ENCODE data around the gene ASIC4. TPM values are rescaled to one million over a fixed set of nuclear protein-coding genes. Genes with fewer than 3 reads are reported as not detected.
A peak's percentile ranks its signal among the peaks of the same experiment; 100 is the strongest.

Gene ASIC4
- total RNA-seq, 2 donors from 2014 or later = 0.13 TPM; not detected in 1

DNA sequence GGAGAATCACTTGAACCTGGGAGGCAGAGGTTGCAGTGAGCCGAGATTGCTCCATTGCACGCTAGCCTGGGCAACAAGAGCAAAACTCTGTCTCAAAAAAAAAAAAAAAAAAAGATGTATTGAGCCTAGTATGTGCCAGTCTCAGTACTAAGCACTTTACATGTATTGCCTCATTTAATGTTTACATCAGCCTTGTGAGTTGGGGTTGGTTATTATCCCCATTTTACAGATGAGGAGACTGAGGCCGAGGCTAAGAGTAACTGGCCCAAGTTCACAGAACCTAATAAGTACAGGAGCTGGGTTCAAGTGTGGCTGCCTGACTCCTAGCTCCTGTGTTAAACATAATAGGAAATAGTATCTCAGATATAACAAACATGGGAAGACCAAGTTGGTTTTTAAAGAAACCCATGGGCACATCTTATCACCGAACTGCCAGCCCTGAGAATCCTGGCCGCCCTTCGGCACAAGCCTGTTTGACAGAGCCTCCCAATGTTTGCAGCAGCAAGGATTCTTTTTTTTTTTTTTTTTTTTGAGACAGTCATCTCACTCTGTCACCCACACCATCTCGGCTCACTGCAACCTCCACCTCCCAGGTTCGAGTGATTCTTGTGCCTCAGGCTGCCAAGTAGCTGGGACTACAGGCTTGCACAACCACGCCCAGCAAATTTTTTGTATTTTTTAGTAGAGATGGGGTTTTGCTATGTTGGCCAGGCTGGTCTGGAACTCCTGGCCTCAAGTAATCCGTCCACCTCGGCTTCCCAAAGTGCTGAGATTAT, 39.8 kb upstream of the ASIC4 start:
- DNase-seq = no peak
- no peak for ATAC-seq
- no peaks in the 10 kb centered on the region for H3K9me3 ChIP-seq (ENCODE audit: control insufficient read depth, low read length, poor library complexity, severe bottlenecking)
- peaks cover 21% of the 10 kb centered on the region for H3K27me3 Mint-ChIP-seq
- H3K36me3 Mint-ChIP-seq (ENCODE audit: low read depth) = peaks cover 3% of the 10 kb centered on the region
- H3K4me1 Mint-ChIP-seq = peaks cover 11% of the 10 kb centered on the region
- H3K27ac Mint-ChIP-seq = peak overlapping the region; percentile 19
- H3K4me3 Mint-ChIP-seq = no peak overlapping the region

DNA sequence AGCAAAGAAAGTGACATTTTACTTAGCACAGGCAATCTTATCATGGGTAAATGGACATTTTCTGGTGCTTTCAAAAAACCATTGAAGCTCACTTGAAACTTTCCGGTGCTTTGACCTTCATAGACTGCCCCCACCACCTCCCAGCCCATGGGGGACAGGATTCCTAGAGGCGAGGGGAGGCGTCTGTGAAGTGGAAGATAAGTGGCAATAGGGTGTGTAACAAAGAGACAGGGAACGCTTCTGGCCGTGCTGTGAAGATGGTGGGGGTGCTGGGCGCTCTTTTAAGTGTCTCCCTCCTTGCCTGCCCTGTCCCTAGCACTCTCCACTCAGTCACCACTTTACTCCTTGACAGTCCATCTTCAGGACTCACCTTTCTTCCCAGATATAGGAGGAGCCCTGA, 39.0 kb upstream of the ASIC4 start:
- Mint-ChIP-seq H3K27ac (no peak overlapping the region), H3K27me3 (peaks cover 25% of the 10 kb centered on the region), H3K4me1 (peaks cover 11% of the 10 kb centered on the region), H3K4me3 (no peak overlapping the region), H3K36me3 (ENCODE audit: low read depth) (peaks cover 3% of the 10 kb centered on the region)
- ATAC-seq (no peak), DNase-seq (no peak)
- H3K9me3 ChIP-seq (ENCODE audit: control insufficient read depth, low read length, poor library complexity, severe bottlenecking) = no peaks in the 10 kb centered on the region

DNA sequence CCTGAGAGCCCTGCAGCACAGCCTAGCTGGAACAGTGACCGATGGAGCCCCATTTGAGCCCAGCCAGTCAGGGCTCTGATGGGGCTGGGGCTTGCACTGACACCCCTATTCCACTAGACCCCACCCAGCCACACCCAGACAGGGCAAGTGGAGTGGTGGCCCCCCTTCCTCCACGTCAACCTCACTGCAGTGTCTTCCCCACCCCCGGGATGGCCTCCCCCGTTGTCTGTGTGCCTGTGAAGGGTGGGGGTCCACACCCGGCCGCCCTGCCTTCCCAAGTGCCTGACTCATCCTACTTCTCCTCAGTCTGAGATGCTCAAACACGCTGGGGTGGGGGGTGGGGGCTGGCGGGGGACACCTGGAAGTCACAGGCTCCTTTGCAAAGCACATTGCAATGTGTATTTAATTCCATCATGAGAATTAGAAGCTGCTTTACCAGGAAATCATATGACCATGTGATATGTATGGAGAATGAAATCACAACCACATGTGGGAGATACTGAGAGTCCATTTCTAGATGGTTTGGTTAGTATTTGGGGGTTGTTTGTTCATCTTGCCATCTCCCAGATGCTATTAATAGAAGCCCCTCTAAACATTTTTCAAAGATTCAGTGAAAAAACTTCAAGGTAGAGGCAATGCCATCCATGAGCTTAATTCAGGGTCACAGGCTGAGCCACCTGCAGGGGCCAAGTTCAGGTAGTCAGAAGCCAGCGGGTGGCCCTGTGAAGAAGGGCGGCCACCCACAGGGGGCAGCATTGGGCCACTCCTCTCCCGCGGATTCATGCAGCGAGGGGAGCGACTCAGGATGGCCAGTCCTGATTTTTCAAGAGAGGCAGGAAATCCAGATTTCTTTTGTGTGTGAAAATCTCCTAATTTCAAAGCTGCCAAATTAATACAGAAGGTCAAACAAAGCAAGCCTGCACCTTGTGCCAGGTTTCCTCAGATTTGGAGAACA, 38.3 kb upstream of the ASIC4 start:
- ATAC-seq = peak; percentile 82
- H3K4me1 Mint-ChIP-seq = peaks cover 8% of the 10 kb centered on the region
- no peaks in the 10 kb centered on the region for H3K9me3 ChIP-seq (ENCODE audit: control insufficient read depth, low read length, poor library complexity, severe bottlenecking)
- DNase-seq = peak; percentile 28 to 52 (median 37)
- no peak overlapping the region for H3K4me3 Mint-ChIP-seq
- no peak overlapping the region for H3K27ac Mint-ChIP-seq
- peaks cover 3% of the 10 kb centered on the region for H3K36me3 Mint-ChIP-seq (ENCODE audit: low read depth)
- H3K27me3 Mint-ChIP-seq = peaks cover 23% of the 10 kb centered on the region

- H3K9me3 ChIP-seq (ENCODE audit: control insufficient read depth, low read length, poor library complexity, severe bottlenecking) = no peaks in the 10 kb centered on the region
- Mint-ChIP-seq H3K4me3 (no peak overlapping the region), H3K27me3 (peaks cover 22% of the 10 kb centered on the region), H3K27ac (no peak overlapping the region), H3K36me3 (ENCODE audit: low read depth) (no peaks in the 10 kb centered on the region), H3K4me1 (peaks cover 5% of the 10 kb centered on the region)
- DNase-seq (no peak), ATAC-seq (no peak)
Measured at GRCh38 chr2:219476652-219477151, 37.6 kb upstream of the ASIC4 start.

- no peaks in the 10 kb centered on the region for H3K9me3 ChIP-seq (ENCODE audit: control insufficient read depth, low read length, poor library complexity, severe bottlenecking)
- H3K4me3 Mint-ChIP-seq = no peak overlapping the region
- H3K27me3 Mint-ChIP-seq = peaks cover 27% of the 10 kb centered on the region
- no peak overlapping the region for H3K27ac Mint-ChIP-seq
- DNase-seq (no peak), ATAC-seq (no peak)
- no peaks in the 10 kb centered on the region for H3K36me3 Mint-ChIP-seq (ENCODE audit: low read depth)
- peaks cover 5% of the 10 kb centered on the region for H3K4me1 Mint-ChIP-seq
Measured at GRCh38 chr2:219477179-219477578, 37.1 kb upstream of the ASIC4 start.

DNA sequence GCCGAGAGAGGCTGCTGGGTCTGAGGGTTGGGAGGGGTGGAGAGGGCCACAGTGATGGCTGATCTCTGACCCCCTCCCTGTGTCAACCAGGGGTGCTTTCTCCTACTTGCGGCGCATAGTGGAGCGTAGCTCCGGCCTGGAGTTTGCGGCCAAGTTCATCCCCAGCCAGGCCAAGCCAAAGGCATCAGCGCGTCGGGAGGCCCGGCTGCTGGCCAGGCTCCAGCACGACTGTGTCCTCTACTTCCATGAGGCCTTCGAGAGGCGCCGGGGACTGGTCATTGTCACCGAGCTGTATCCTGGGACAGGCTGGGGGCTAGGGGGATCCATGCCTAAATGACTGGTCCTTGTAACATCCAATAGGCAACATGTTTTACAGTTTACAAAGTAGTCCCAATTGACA, 36.5 kb upstream of the ASIC4 start:
- H3K4me1 Mint-ChIP-seq = peaks cover 5% of the 10 kb centered on the region
- H3K27ac Mint-ChIP-seq = no peak overlapping the region
- peaks cover 30% of the 10 kb centered on the region for H3K27me3 Mint-ChIP-seq
- no peaks in the 10 kb centered on the region for H3K36me3 Mint-ChIP-seq (ENCODE audit: low read depth)
- DNase-seq (no peak), ATAC-seq (no peak)
- no peaks in the 10 kb centered on the region for H3K9me3 ChIP-seq (ENCODE audit: control insufficient read depth, low read length, poor library complexity, severe bottlenecking)
- no peak overlapping the region for H3K4me3 Mint-ChIP-seq

- Mint-ChIP-seq H3K36me3 (ENCODE audit: low read depth) (no peaks in the 10 kb centered on the region), H3K27ac (no peak overlapping the region), H3K27me3 (peaks cover 34% of the 10 kb centered on the region), H3K4me1 (peaks cover 6% of the 10 kb centered on the region), H3K4me3 (no peak overlapping the region)
- ATAC-seq (no peak), DNase-seq (no peak)
- H3K9me3 ChIP-seq (ENCODE audit: control insufficient read depth, low read length, poor library complexity, severe bottlenecking) = no peaks in the 10 kb centered on the region
Measured at GRCh38 chr2:219478916-219479315, 35.4 kb upstream of the ASIC4 start.

DNA sequence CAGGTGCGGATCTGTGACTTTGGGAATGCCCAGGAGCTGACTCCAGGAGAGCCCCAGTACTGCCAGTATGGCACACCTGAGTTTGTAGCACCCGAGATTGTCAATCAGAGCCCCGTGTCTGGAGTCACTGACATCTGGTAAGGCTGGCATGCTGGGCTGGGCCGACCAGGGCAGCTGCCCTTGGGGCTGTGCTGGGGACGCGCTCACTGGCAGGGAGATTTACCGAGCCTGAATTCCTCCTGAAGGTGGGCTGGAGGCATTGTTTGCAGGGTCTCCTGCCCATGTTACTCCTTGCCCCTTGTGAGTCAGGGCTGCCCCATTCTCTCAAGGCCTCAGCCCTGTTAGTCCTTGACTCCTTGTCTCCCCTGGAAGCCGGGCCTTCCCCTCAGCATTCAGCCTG, 34.3 kb upstream of the ASIC4 start:
- DNase-seq = no peak
- Mint-ChIP-seq H3K27ac (no peak overlapping the region), H3K27me3 (peaks cover 39% of the 10 kb centered on the region), H3K4me1 (peaks cover 7% of the 10 kb centered on the region), H3K36me3 (ENCODE audit: low read depth) (no peaks in the 10 kb centered on the region), H3K4me3 (no peak overlapping the region)
- no peak for ATAC-seq
- no peaks in the 10 kb centered on the region for H3K9me3 ChIP-seq (ENCODE audit: control insufficient read depth, low read length, poor library complexity, severe bottlenecking)

DNA sequence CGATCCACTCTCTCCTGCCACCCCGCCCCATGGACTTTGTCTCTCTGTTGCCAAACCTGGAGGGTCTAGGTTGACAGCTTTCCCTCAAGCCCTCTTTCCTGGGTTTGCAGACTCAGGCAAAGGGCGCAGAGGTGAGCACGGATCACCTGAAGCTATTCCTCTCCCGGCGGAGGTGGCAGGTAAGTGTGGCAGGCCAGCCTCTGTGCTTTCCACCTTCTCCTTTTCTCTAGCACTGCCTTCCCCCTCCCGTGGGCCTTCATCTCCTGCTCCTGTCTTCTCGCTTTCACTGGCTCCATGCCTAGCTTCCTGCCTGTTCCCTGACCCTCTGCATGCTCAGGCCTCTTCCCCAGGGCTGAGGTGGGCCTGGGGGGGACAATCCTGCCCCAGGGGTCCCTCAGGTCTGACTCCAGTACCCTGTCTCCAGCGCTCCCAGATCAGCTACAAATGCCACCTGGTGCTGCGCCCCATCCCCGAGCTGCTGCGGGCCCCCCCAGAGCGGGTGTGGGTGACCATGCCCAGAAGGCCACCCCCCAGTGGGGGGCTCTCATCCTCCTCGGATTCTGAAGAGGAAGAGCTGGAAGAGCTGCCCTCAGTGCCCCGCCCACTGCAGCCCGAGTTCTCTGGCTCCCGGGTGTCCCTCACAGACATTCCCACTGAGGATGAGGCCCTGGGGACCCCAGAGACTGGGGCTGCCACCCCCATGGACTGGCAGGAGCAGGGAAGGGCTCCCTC, 31.4 kb upstream of the ASIC4 start:
- Mint-ChIP-seq H3K27me3 (peaks cover 55% of the 10 kb centered on the region), H3K4me3 (no peak overlapping the region), H3K4me1 (peaks cover 2% of the 10 kb centered on the region), H3K36me3 (ENCODE audit: low read depth) (no peaks in the 10 kb centered on the region), H3K27ac (no peak overlapping the region)
- DNase-seq = no peak
- no peak for ATAC-seq
- H3K9me3 ChIP-seq (ENCODE audit: control insufficient read depth, low read length, poor library complexity, severe bottlenecking) = no peaks in the 10 kb centered on the region

DNA sequence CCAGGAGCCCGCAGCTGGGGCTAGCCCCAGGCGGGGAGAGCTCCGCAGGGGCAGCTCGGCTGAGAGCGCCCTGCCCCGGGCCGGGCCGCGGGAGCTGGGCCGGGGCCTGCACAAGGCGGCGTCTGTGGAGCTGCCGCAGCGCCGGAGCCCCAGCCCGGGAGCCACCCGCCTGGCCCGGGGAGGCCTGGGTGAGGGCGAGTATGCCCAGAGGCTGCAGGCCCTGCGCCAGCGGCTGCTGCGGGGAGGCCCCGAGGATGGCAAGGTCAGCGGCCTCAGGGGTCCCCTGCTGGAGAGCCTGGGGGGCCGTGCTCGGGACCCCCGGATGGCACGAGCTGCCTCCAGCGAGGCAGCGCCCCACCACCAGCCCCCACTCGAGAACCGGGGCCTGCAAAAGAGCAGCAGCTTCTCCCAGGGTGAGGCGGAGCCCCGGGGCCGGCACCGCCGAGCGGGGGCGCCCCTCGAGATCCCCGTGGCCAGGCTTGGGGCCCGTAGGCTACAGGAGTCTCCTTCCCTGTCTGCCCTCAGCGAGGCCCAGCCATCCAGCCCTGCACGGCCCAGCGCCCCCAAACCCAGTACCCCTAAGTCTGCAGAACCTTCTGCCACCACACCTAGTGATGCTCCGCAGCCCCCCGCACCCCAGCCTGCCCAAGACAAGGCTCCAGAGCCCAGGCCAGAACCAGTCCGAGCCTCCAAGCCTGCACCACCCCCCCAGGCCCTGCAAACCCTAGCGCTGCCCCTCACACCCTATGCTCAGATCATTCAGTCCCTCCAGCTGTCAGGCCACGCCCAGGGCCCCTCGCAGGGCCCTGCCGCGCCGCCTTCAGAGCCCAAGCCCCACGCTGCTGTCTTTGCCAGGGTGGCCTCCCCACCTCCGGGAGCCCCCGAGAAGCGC, 30.6 kb upstream of the ASIC4 start:
- peak; percentile 35 for ATAC-seq

DNA sequence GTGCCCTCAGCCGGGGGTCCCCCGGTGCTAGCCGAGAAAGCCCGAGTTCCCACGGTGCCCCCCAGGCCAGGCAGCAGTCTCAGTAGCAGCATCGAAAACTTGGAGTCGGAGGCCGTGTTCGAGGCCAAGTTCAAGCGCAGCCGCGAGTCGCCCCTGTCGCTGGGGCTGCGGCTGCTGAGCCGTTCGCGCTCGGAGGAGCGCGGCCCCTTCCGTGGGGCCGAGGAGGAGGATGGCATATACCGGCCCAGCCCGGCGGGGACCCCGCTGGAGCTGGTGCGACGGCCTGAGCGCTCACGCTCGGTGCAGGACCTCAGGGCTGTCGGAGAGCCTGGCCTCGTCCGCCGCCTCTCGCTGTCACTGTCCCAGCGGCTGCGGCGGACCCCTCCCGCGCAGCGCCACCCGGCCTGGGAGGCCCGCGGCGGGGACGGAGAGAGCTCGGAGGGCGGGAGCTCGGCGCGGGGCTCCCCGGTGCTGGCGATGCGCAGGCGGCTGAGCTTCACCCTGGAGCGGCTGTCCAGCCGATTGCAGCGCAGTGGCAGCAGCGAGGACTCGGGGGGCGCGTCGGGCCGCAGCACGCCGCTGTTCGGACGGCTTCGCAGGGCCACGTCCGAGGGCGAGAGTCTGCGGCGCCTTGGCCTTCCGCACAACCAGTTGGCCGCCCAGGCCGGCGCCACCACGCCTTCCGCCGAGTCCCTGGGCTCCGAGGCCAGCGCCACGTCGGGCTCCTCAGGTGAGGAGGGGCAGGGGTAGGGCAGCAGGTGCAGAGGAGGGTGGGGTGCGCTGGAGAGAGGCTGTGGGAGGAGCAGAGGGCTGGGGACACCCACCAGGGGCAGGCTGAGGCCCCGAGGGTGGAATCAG, 29.7 kb upstream of the ASIC4 start:
- Mint-ChIP-seq H3K36me3 (ENCODE audit: low read depth) (no peaks in the 10 kb centered on the region), H3K4me1 (peaks cover 2% of the 10 kb centered on the region), H3K27ac (no peak overlapping the region), H3K27me3 (peaks cover 58% of the 10 kb centered on the region), H3K4me3 (peak overlapping the region; percentile 83)
- DNase-seq (no peak), ATAC-seq (peak; percentile 57)
- H3K9me3 ChIP-seq (ENCODE audit: control insufficient read depth, low read length, poor library complexity, severe bottlenecking) = no peaks in the 10 kb centered on the region

More for the DNA sequence above, 30.6 kb upstream of the ASIC4 start:
- H3K4me3 Mint-ChIP-seq = peak overlapping the region; percentile 83
- DNase-seq = no peak
- H3K27me3 Mint-ChIP-seq = peaks cover 61% of the 10 kb centered on the region
- H3K36me3 Mint-ChIP-seq (ENCODE audit: low read depth) = no peaks in the 10 kb centered on the region
- H3K4me1 Mint-ChIP-seq = peaks cover 2% of the 10 kb centered on the region
- no peaks in the 10 kb centered on the region for H3K9me3 ChIP-seq (ENCODE audit: control insufficient read depth, low read length, poor library complexity, severe bottlenecking)
- no peak overlapping the region for H3K27ac Mint-ChIP-seq

Data from T-helper 17 cell (primary cell).